Mucosa of descending colon (tissue), 3 donors: ENCODE measurements around the gene JAK1. TPM values are rescaled to one million over a fixed set of nuclear protein-coding genes. Genes with fewer than 3 reads are reported as not detected.
"Not testable (repeated sequence)": the region's sequence is repeated elsewhere in the genome, so short reads cannot be mapped to it uniquely, and the experiment has no call there.

ENCODE experiments used
- ATAC-seq: fragments of 200-7000 bp; cut with Tn5 transposase; one replicate; pipeline ENCODE4 v1.9.1; 2020; ENCODE audit warnings: mild to moderate bottlenecking, moderate library complexity
- DNase-seq, 3 donors: peaks; one replicate each; pipeline ENCODE4 v3.0.0-alpha.2; 2020
- H3K36me3 ChIP-seq: fragments of 200-600 bp; one replicate; pipeline ENCODE4 v1.8.0; 2021; ENCODE audit warnings: low read depth, mild to moderate bottlenecking
- H3K4me1 ChIP-seq: fragments of 200-600 bp; one replicate; pipeline ENCODE4 v1.8.0; 2021; ENCODE audit warnings: low read depth, mild to moderate bottlenecking
- H3K4me3 ChIP-seq: fragments of 200-600 bp; one replicate; pipeline ENCODE4 v1.8.0; 2021; ENCODE audit warnings: mild to moderate bottlenecking
- H3K9me3 ChIP-seq: fragments of 200-600 bp; one replicate; pipeline ENCODE4 v1.8.0; 2021; ENCODE audit warnings: mild to moderate bottlenecking
- CTCF ChIP-seq: fragments of 200-600 bp; IDR thresholded peaks from one replicate; pipeline ENCODE4 v1.8.0; 2022; ENCODE audit warnings: antibody characterized with exemption, mild to moderate bottlenecking
- intact Hi-C, 2 donors: fragments of 100-400 bp; cut with DNase I in 1 of 2; cut with micrococcal nuclease in 1 of 2; formaldehyde crosslinking; loops; one replicate each; pipeline versions ENCODE4 v1.11.0 to v1.11.1; 2022; cut with DNase I, micrococcal nuclease
- total RNA-seq, 3 donors: library from RNA; stranded (reverse); fragmentation: NEBNext Ultra II Directional in 2 of 3; extraction: Animal tissue kit (Norgen Biotek cat#: 25700) in 2 of 3; gene quantifications; one replicate each; pipeline versions ENCODE4 v1.2.1 to v1.2.4, GENCODE V29; 2021 to 2023
- donor health status: DM: no; HTN: no; CAD: no; lungs with moderate emphysema.
- donor health status: DM: no; HTN: no; CAD: no.
- donor health status: DM: no; HTN: yes; CAD: no.

The JAK1 gene
- total RNA-seq, 3 donors from 2014 or later: 97.1 to 132 (median 103) TPM

- no peak overlapping the region for H3K4me3 ChIP-seq
- intact Hi-C loops: no loop called here
- no peak for TF ChIP-seq CTCF
- DNase-seq (no peak), ATAC-seq (no peak)
- H3K4me1 ChIP-seq: peaks cover 56% of the 10 kb centered on the region
- H3K36me3 ChIP-seq: no peaks in the 10 kb centered on the region
- no peaks in the 10 kb centered on the region for H3K9me3 ChIP-seq
Observed at GRCh38 chr1:64922336-64922735, 44.0 kb downstream of the JAK1 start.

GRCh38 chr1:64921771-64922170 is 44.6 kb downstream of the JAK1 start:
- intact Hi-C loops: no loop called here
- no peak for TF ChIP-seq CTCF
- Histone ChIP-seq H3K4me1 (peaks cover 57% of the 10 kb centered on the region), H3K9me3 (no peaks in the 10 kb centered on the region), H3K36me3 (no peaks in the 10 kb centered on the region), H3K4me3 (no peak overlapping the region)
- ATAC-seq (peak; percentile 43), DNase-seq (no peak)

- intact Hi-C loops: no loop called here
- no peak overlapping the region for H3K4me3 ChIP-seq
- no peaks in the 10 kb centered on the region for H3K36me3 ChIP-seq
- ATAC-seq (no peak), DNase-seq (no peak)
- TF ChIP-seq CTCF: no peak
- peaks cover 60% of the 10 kb centered on the region for H3K4me1 ChIP-seq
- H3K9me3 ChIP-seq: no peaks in the 10 kb centered on the region
Observed at GRCh38 chr1:64920941-64921589, 45.3 kb downstream of the JAK1 start.

GRCh38 chr1:64919120-64919519 is 47.2 kb downstream of the JAK1 start:
- H3K4me3 ChIP-seq, DNase-seq, intact Hi-C loops, ATAC-seq, H3K9me3 ChIP-seq, H3K36me3 ChIP-seq: not testable (repeated sequence)
- H3K4me1 ChIP-seq: peaks cover 59% of the 10 kb centered on the region

- Histone ChIP-seq H3K4me3 (no peak overlapping the region), H3K36me3 (no peaks in the 10 kb centered on the region), H3K9me3 (no peaks in the 10 kb centered on the region), H3K4me1 (peaks cover 57% of the 10 kb centered on the region)
- no peak for ATAC-seq
- intact Hi-C loops: no loop called here
- no peak for TF ChIP-seq CTCF
- DNase-seq: no peak
Observed at GRCh38 chr1:64917907-64918306, 48.4 kb downstream of the JAK1 start.

GRCh38 chr1:64917328-64917861 is 49.0 kb downstream of the JAK1 start:
- DNase-seq (no peak), ATAC-seq (peak; percentile 49)
- intact Hi-C loops: no loop called here
- H3K4me1 ChIP-seq: peaks cover 52% of the 10 kb centered on the region
- no peaks in the 10 kb centered on the region for H3K9me3 ChIP-seq
- TF ChIP-seq CTCF: no peak
- no peak overlapping the region for H3K4me3 ChIP-seq
- no peaks in the 10 kb centered on the region for H3K36me3 ChIP-seq
